NB4 (cell line): ENCODE measurements around the gene CD302.
"Not testable (repeated sequence)": the region's sequence is repeated elsewhere in the genome, so short reads cannot be mapped to it uniquely, and the experiment has no call there.

Experiments
- DNase-seq: peaks from one replicate; pipeline ENCODE4 v3.0.0; 2010; ENCODE audit warnings: low read depth
- H3K4me3 ChIP-seq: one replicate; pipeline ENCODE4 v1.5.1; 2011; ENCODE audit warnings: mild to moderate bottlenecking, low read depth, low read length, moderate library complexity
- CTCF ChIP-seq: IDR thresholded peaks from one replicate; pipeline ENCODE4 v1.5.1; 2012; ENCODE audit warnings: low read depth, low read length
- MAX ChIP-seq: IDR thresholded peaks from 2 replicates; pipeline ENCODE4 v1.6.1; 2011; ENCODE audit warnings: low read depth, low read length
- MYC ChIP-seq: IDR thresholded peaks from 2 replicates; pipeline ENCODE4 v1.6.1; 2011; ENCODE audit warnings: low read depth, low read length
- POLR2A ChIP-seq: IDR thresholded peaks from 2 replicates; pipeline ENCODE4 v1.6.1; 2011; ENCODE audit warnings: mild to moderate bottlenecking; ENCODE audit not compliant: insufficient read length; ENCODE audit errors: extremely low read depth

CD302 gene

GRCh38 chr2:159755788-159756187 lies 42.2 kb downstream of the CD302 start:
- TF ChIP-seq CTCF, result peak; percentile 37
- no peak for TF ChIP-seq MYC
- H3K4me3 ChIP-seq, result no peak overlapping the region
- peak; percentile 30 for DNase-seq

GRCh38 chr2:159755014-159755413 lies 43.0 kb downstream of the CD302 start:
- no peak for DNase-seq

GRCh38 chr2:159753797-159754196 lies 44.2 kb downstream of the CD302 start:
- peak; percentile 37 for DNase-seq
- TF ChIP-seq POLR2A (no peak), CTCF (no peak), MAX (no peak), MYC (no peak)
- H3K4me3 ChIP-seq, result no peak overlapping the region

More at GRCh38 chr2:159755014-159755413, 43.0 kb downstream of the CD302 start:
- H3K4me3 ChIP-seq, result no peak overlapping the region
- no peak for TF ChIP-seq MYC
- TF ChIP-seq MAX, result no peak
- no peak for TF ChIP-seq POLR2A
- no peak for TF ChIP-seq CTCF

GRCh38 chr2:159750873-159751272 lies 47.1 kb downstream of the CD302 start:
- TF ChIP-seq MYC (no peak), POLR2A (no peak)
- H3K4me3 ChIP-seq, result no peak overlapping the region
- no peak for DNase-seq

- TF ChIP-seq POLR2A (no peak), MAX (no peak), CTCF (no peak), MYC (no peak)
- no peak overlapping the region for H3K4me3 ChIP-seq
These were observed 49.9 kb downstream of the CD302 start for GRCh38 chr2:159748089-159748488.

GRCh38 chr2:159745237-159745636 lies 52.8 kb downstream of the CD302 start:
- not testable (repeated sequence) for DNase-seq, H3K4me3 ChIP-seq

More at GRCh38 chr2:159748089-159748488, 49.9 kb downstream of the CD302 start:
- DNase-seq, result no peak

GRCh38 chr2:159744363-159744762 lies 53.6 kb downstream of the CD302 start:
- no peak overlapping the region for H3K4me3 ChIP-seq
- DNase-seq, result no peak
- TF ChIP-seq MAX, result no peak

- no peak for DNase-seq
- H3K4me3 ChIP-seq, result no peak overlapping the region
- no peak for TF ChIP-seq MYC
- TF ChIP-seq MAX, result no peak
- TF ChIP-seq POLR2A, result no peak
- no peak for TF ChIP-seq CTCF
These were observed 55.2 kb downstream of the CD302 start for GRCh38 chr2:159742846-159743245.
